H9 (cell line): ENCODE measurements around the gene ARVCF. TPM values are rescaled to one million over a fixed set of nuclear protein-coding genes. Genes with fewer than 3 reads are reported as not detected.

Source experiments
- DNase-seq: peaks from one replicate; pipeline ENCODE4 v3.0.0-alpha.2; 2017
- H2AFZ ChIP-seq: one replicate; pipeline ENCODE4 v1.6.1; 2013; ENCODE audit warnings: mild to moderate bottlenecking, low read length, control low read depth, moderate library complexity
- H2AK5ac ChIP-seq: 2 replicates; pipeline ENCODE4 v1.6.1; 2013; ENCODE audit warnings: low read length, control low read depth, mixed read lengths; ENCODE audit not compliant: insufficient read length
- H2BK120ac ChIP-seq: one replicate; pipeline ENCODE4 v1.6.1; 2013; ENCODE audit warnings: low read depth, mild to moderate bottlenecking, low read length, control low read depth, inconsistent platforms; ENCODE audit not compliant: poor library complexity, severe bottlenecking
- H2BK12ac ChIP-seq: 2 replicates; pipeline ENCODE4 v1.6.1; 2013; ENCODE audit warnings: low read length, control low read depth, mixed read lengths, low read depth; ENCODE audit not compliant: insufficient read length
- H2BK15ac ChIP-seq: 2 replicates; pipeline ENCODE4 v1.6.1; 2013; ENCODE audit warnings: low read depth, low read length, control low read depth
- H2BK20ac ChIP-seq: one replicate; pipeline ENCODE4 v1.6.1; 2013; ENCODE audit warnings: low read depth, mild to moderate bottlenecking, low read length, control low read depth, inconsistent platforms; ENCODE audit not compliant: poor library complexity, severe bottlenecking
- H2BK5ac ChIP-seq: 2 replicates; pipeline ENCODE4 v1.6.1; 2013; ENCODE audit warnings: low read length, control low read depth, mixed read lengths; ENCODE audit not compliant: insufficient read length
- H3K14ac ChIP-seq: 2 replicates; pipeline ENCODE4 v1.6.1; 2013; ENCODE audit warnings: low read length, control low read depth; ENCODE audit not compliant: insufficient read depth
- H3K18ac ChIP-seq: 2 replicates; pipeline ENCODE4 v1.6.1; 2013; ENCODE audit warnings: low read depth, mild to moderate bottlenecking, mixed read lengths, low read length, control low read depth; ENCODE audit not compliant: insufficient read length
- H3K23ac ChIP-seq: 2 replicates; pipeline ENCODE4 v1.6.1; 2013; ENCODE audit warnings: low read length, control low read depth, mixed read lengths, low read depth; ENCODE audit not compliant: insufficient read length
- H3K23me2 ChIP-seq: 2 replicates; pipeline ENCODE4 v1.6.1; 2013; ENCODE audit warnings: low read depth, mild to moderate bottlenecking, mixed read lengths, low read length, control low read depth; ENCODE audit not compliant: insufficient read length, poor library complexity, severe bottlenecking
- H3K27ac ChIP-seq: 2 replicates; pipeline ENCODE4 v1.5.1; 2013; ENCODE audit warnings: low read length, control low read depth, mixed read lengths, low read depth; ENCODE audit not compliant: insufficient read length
- H3K27me3 ChIP-seq: 2 replicates; pipeline ENCODE4 v1.6.1; 2013; ENCODE audit warnings: low read length, control low read depth, inconsistent platforms; ENCODE audit not compliant: insufficient read depth
- H3K4ac ChIP-seq: 2 replicates; pipeline ENCODE4 v1.6.1; 2013; ENCODE audit warnings: low read depth, mild to moderate bottlenecking, control low read depth, inconsistent platforms, low read length, moderate library complexity
- H3K4me1 ChIP-seq: 2 replicates; pipeline ENCODE4 v1.6.1; 2013; ENCODE audit warnings: low read length, control low read depth, inconsistent platforms; ENCODE audit not compliant: insufficient read depth
- H3K4me2 ChIP-seq: 2 replicates; pipeline ENCODE4 v1.6.1; 2013; ENCODE audit warnings: low read length, control low read depth, mixed read lengths; ENCODE audit not compliant: insufficient read length, insufficient read depth
- H3K56ac ChIP-seq: 2 replicates; pipeline ENCODE4 v1.6.1; 2013; ENCODE audit warnings: low read depth, mild to moderate bottlenecking, mixed read lengths, low read length, control low read depth; ENCODE audit not compliant: insufficient read length
- H3K79me1 ChIP-seq: 2 replicates; pipeline ENCODE4 v1.6.1; 2013; ENCODE audit warnings: low read depth, mild to moderate bottlenecking, moderate library complexity, low read length, control low read depth, inconsistent platforms; ENCODE audit not compliant: insufficient read depth, poor library complexity, severe bottlenecking
- H3K79me2 ChIP-seq: 2 replicates; pipeline ENCODE4 v1.6.1; 2013; ENCODE audit warnings: low read length, control low read depth, inconsistent platforms; ENCODE audit not compliant: insufficient read depth
- H3K9ac ChIP-seq: 2 replicates; pipeline ENCODE4 v1.6.1; 2013; ENCODE audit warnings: low read length, control low read depth, mixed read lengths; ENCODE audit not compliant: insufficient read length; ENCODE audit errors: extremely low read depth
- H3K9me3 ChIP-seq: one replicate; pipeline ENCODE4 v1.6.1; 2013; ENCODE audit warnings: low read depth, low read length, inconsistent platforms; ENCODE audit not compliant: control insufficient read depth
- H3T11ph ChIP-seq: one replicate; pipeline ENCODE4 v1.6.1; 2013; ENCODE audit warnings: mild to moderate bottlenecking, low read length, control low read depth, inconsistent platforms
- H4K20me1 ChIP-seq: one replicate; pipeline ENCODE4 v1.6.1; 2013; ENCODE audit not compliant: control insufficient read depth, insufficient read length, insufficient read depth
- H4K5ac ChIP-seq: 2 replicates; pipeline ENCODE4 v1.6.1; 2013; ENCODE audit warnings: low read depth, mild to moderate bottlenecking, mixed read lengths, low read length, control low read depth; ENCODE audit not compliant: insufficient read length
- H4K8ac ChIP-seq: replicated peaks from 2 replicates; pipeline ENCODE4 v1.6.1; 2013; ENCODE audit warnings: low read length, control low read depth, mixed read lengths, low read depth; ENCODE audit not compliant: insufficient read length
- H4K91ac ChIP-seq: 2 replicates; pipeline ENCODE4 v1.6.1; 2013; ENCODE audit warnings: low read depth, mild to moderate bottlenecking, moderate library complexity, mixed read lengths, low read length, control low read depth; ENCODE audit not compliant: insufficient read length
- H3K27ac Mint-ChIP-seq, 3 experiments: 2 replicates in 2 of 3; 3 replicates in 1 of 3; pipeline ENCODE4 v1.8.0; 2020 to 2021; ENCODE audit warnings: mixed read lengths in 3 of 3, mild to moderate bottlenecking in 1 of 3, moderate library complexity in 1 of 3
- H3K27me3 Mint-ChIP-seq: 2 replicates; pipeline ENCODE4 v1.8.0; 2021; ENCODE audit warnings: low read depth, mild to moderate bottlenecking, moderate library complexity, mixed read lengths
- H3K36me3 Mint-ChIP-seq, 3 experiments: 2 replicates in 2 of 3; 3 replicates in 1 of 3; pipeline ENCODE4 v1.8.0; 2020 to 2021; ENCODE audit warnings: low read depth in 3 of 3, mixed read lengths in 3 of 3; ENCODE audit not compliant: insufficient read depth in 1 of 3
- H3K4me1 Mint-ChIP-seq, 2 experiments: 2 replicates each; pipeline ENCODE4 v1.8.0; 2020; ENCODE audit warnings: mixed read lengths in 2 of 2
- H3K4me3 Mint-ChIP-seq, 2 experiments: 2 replicates in 1 of 2; 3 replicates in 1 of 2; pipeline ENCODE4 v1.8.0; 2020 to 2021; ENCODE audit warnings: mild to moderate bottlenecking in 2 of 2, mixed read lengths in 2 of 2, moderate library complexity in 1 of 2
- H3K9me3 Mint-ChIP-seq, 2 experiments: 2 replicates in 1 of 2; 3 replicates in 1 of 2; pipeline ENCODE4 v1.8.0; 2020; ENCODE audit warnings: mild to moderate bottlenecking in 2 of 2, mixed read lengths in 2 of 2, moderate library complexity in 1 of 2
- CTCF ChIP-seq: fragments of 200-600 bp; sonication (generic); conservative IDR thresholded peaks from 3 replicates; pipeline ENCODE4 v1.8.0; 2021; ENCODE audit warnings: antibody characterized with exemption, mild to moderate bottlenecking
- WGBS: extraction: QIAGEN DNeasy Blood & Tissue Kit; methylation state at CpG from one replicate; pipeline ENCODE4 v1.1.7; 2013; ENCODE audit warnings: missing lambda C conversion rate, low lambda C conversion rate, mixed read lengths; ENCODE audit not compliant: insufficient read length; ENCODE audit errors: extremely low coverage; 5-methylcytosine and 5-hydroxymethylcytosine counted together
- total RNA-seq: library from RNA; stranded (reverse); gene quantifications from 2 replicates; pipeline ENCODE4 v1.2.1, GENCODE V29; 2021

ARVCF gene
- total RNA-seq, 1 experiment from 2014 or later, result 40.7 TPM

DNA sequence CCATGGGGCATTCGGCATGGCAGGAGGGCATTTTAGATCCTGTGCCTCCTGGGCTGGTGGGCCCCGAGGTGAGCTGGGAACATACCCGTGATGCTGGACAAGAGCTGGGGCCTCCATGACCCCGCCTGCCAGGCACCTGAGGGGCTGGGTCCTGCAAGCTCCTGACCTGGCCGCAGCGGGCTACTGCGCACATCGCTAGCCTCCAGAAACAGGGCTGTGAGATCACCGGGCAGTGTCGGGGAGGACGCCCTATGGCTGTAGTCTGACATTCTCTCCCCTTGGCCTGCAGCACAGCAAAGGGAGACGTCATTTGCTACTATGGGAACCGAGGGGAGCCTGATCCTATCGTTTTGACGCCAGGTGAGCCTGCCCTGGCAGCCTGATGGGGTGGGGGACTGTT is 39.0 kb upstream of the ARVCF start:
- Mint-ChIP-seq H3K27me3 (no peaks in the 10 kb centered on the region; the same call in 1 of the 2 replicates), H3K4me1 (no peaks in the 10 kb centered on the region), H3K9me3 (no peaks in the 10 kb centered on the region), H3K4me3 (no peak overlapping the region), H3K27ac (no peak overlapping the region), H3K36me3 (peaks cover 0 to 5% (median 0%) of the 10 kb centered on the region in 3 experiments; a peak in 2 of 7 replicates)
- no CpG with 5 or more reads among the region's 15 CpGs for WGBS
- no peaks in the 10 kb centered on the region for H3K79me2 ChIP-seq
- no peaks in the 10 kb centered on the region for H3K4me1 ChIP-seq
- H3T11ph ChIP-seq, result no peak overlapping the region
- no peak overlapping the region for H3K9ac ChIP-seq
- H3K27ac ChIP-seq, result no peak overlapping the region
- H3K4me2 ChIP-seq, result no peak overlapping the region
- no peak overlapping the region for H4K5ac ChIP-seq
- H3K9me3 ChIP-seq, result no peaks in the 10 kb centered on the region
- H2BK20ac ChIP-seq, result no peak overlapping the region
- no peak overlapping the region for H2AK5ac ChIP-seq
- no peak overlapping the region; the same call in 1 of the 2 replicates for H3K14ac ChIP-seq
- H2BK120ac ChIP-seq, result no peak overlapping the region
- no peak overlapping the region for H2BK15ac ChIP-seq
- H3K79me1 ChIP-seq, result no peaks in the 10 kb centered on the region
- DNase-seq, result no peak
- no peak overlapping the region for H3K18ac ChIP-seq
- no peak overlapping the region for H4K91ac ChIP-seq
- no peak overlapping the region for H2BK5ac ChIP-seq
- H4K20me1 ChIP-seq, result no peaks in the 10 kb centered on the region
- no peaks in the 10 kb centered on the region for H3K27me3 ChIP-seq
- no peak overlapping the region for H3K23ac ChIP-seq
- no peak for TF ChIP-seq CTCF
- no peak overlapping the region for H3K4ac ChIP-seq
- no peak overlapping the region for H2BK12ac ChIP-seq
- no peaks in the 10 kb centered on the region for H3K23me2 ChIP-seq
- H3K56ac ChIP-seq, result no peak overlapping the region
- H4K8ac ChIP-seq, result no peak overlapping the region
- H2AFZ ChIP-seq, result no peak overlapping the region
